ENCODE data around the gene TRIO.

- TF ChIP-seq CTCF (IDR thresholded peaks at IDR 0.05; ENCODE audit: low read length) (no peak), EZH2 (optimal IDR thresholded peaks at IDR 0.05; ENCODE audit: low read depth, low read length) (no peak), EZH2phosphoT487 (IDR thresholded peaks at IDR 0.05; ENCODE audit: low read length) (no peak)
Measured at GRCh38 chr5:14488709-14489108, 345.6 kb downstream of the TRIO start.
